ENCODE measurements around the gene L2HGDH. TPM values are rescaled to one million over a fixed set of nuclear protein-coding genes. Genes with fewer than 3 reads are reported as not detected.

The L2HGDH gene
- total and polyA plus RNA-seq, 9 of the 15 experiments (the other 6 are each of a cell fraction or from before 2014, with no cell fraction given), result 1.7 to 16.1 (median 10.5) TPM

- TF ChIP-seq, protein P1, sequence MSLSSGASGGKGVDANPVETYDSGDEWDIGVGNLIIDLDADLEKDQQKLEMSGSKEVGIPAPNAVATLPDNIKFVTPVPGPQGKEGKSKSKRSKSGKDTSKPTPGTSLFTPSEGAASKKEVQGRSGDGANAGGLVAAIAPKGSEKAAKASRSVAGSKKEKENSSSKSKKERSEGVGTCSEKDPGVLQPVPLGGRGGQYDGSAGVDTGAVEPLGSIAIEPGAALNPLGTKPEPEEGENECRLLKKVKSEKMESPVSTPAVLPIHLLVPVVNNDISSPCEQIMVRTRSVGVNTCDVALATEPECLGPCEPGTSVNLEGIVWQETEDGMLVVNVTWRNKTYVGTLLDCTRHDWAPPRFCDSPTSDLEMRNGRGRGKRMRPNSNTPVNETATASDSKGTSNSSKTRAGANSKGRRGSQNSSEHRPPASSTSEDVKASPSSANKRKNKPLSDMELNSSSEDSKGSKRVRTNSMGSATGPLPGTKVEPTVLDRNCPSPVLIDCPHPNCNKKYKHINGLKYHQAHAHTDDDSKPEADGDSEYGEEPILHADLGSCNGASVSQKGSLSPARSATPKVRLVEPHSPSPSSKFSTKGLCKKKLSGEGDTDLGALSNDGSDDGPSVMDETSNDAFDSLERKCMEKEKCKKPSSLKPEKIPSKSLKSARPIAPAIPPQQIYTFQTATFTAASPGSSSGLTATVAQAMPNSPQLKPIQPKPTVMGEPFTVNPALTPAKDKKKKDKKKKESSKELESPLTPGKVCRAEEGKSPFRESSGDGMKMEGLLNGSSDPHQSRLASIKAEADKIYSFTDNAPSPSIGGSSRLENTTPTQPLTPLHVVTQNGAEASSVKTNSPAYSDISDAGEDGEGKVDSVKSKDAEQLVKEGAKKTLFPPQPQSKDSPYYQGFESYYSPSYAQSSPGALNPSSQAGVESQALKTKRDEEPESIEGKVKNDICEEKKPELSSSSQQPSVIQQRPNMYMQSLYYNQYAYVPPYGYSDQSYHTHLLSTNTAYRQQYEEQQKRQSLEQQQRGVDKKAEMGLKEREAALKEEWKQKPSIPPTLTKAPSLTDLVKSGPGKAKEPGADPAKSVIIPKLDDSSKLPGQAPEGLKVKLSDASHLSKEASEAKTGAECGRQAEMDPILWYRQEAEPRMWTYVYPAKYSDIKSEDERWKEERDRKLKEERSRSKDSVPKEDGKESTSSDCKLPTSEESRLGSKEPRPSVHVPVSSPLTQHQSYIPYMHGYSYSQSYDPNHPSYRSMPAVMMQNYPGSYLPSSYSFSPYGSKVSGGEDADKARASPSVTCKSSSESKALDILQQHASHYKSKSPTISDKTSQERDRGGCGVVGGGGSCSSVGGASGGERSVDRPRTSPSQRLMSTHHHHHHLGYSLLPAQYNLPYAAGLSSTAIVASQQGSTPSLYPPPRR (CRISPR knock-in tag; IDR thresholded peaks at IDR 0.05; ENCODE audit: borderline replicate concordance), result no peak
- TF ChIP-seq ZNF3 (CRISPR knock-in tag; IDR thresholded peaks at IDR 0.05), result no peak
- no peak for TF ChIP-seq BRD9 (IDR thresholded peaks at IDR 0.05; ENCODE audit: low read depth, partially characterized antibody)
- TF ChIP-seq NFE2 (IDR thresholded peaks at IDR 0.05; ENCODE audit: low read depth), result no peak
- TF ChIP-seq, protein P2, sequence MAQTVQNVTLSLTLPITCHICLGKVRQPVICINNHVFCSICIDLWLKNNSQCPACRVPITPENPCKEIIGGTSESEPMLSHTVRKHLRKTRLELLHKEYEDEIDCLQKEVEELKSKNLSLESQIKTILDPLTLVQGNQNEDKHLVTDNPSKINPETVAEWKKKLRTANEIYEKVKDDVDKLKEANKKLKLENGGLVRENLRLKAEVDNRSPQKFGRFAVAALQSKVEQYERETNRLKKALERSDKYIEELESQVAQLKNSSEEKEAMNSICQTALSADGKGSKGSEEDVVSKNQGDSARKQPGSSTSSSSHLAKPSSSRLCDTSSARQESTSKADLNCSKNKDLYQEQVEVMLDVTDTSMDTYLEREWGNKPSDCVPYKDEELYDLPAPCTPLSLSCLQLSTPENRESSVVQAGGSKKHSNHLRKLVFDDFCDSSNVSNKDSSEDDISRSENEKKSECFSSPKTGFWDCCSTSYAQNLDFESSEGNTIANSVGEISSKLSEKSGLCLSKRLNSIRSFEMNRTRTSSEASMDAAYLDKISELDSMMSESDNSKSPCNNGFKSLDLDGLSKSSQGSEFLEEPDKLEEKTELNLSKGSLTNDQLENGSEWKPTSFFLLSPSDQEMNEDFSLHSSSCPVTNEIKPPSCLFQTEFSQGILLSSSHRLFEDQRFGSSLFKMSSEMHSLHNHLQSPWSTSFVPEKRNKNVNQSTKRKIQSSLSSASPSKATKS (CRISPR knock-in tag; IDR thresholded peaks at IDR 0.05), result no peak
- TF ChIP-seq ZBTB40 (IDR thresholded peaks at IDR 0.05), result no peak
- no peak for TF ChIP-seq ZBTB40 (CRISPR knock-in tag; IDR thresholded peaks at IDR 0.05)
- TF ChIP-seq RFX7 (CRISPR knock-in tag; IDR thresholded peaks at IDR 0.05), result no peak
- no peak for TF ChIP-seq ZNF778 (CRISPR knock-in tag; IDR thresholded peaks at IDR 0.05)
- no peak for TF ChIP-seq STAT5A (IDR thresholded peaks at IDR 0.05; ENCODE audit: borderline replicate concordance, low read length)
- TF ChIP-seq HIVEP1 (CRISPR knock-in tag; IDR thresholded peaks at IDR 0.05), result no peak
Observed at GRCh38 chr14:50231475-50232275, 80.4 kb downstream of the L2HGDH start, which contains the start of gene SOS2 (continued).
